Esophagus muscularis mucosa (tissue), 4 donors: ENCODE data around the gene STARD13.

Experiments
- EP300 ChIP-seq: sonication (generic); formaldehyde crosslinking; IDR thresholded peaks from one replicate; pipeline ENCODE4 v1.6.1; 2017; ENCODE audit warnings: antibody characterized with exemption
- POLR2A ChIP-seq: fragments of 450-650 bp; IDR thresholded peaks from one replicate; pipeline ENCODE4 v1.6.1; 2017; ENCODE audit warnings: antibody characterized with exemption, moderate library complexity, mild to moderate bottlenecking, low read depth
- POLR2AphosphoS5 ChIP-seq, 2 donors: sonication (generic); formaldehyde crosslinking; IDR thresholded peaks; one replicate each; pipeline ENCODE4 v1.6.1; 2017; ENCODE audit warnings: antibody characterized with exemption in 2 of 2
- TF ChIP-seq, protein P1 (sequence below), 3 experiments: fragments of 200-600 bp in 2 of 3; fragments of 450-650 bp in 1 of 3; sonication (generic) in 2 of 3; IDR thresholded peaks; one replicate each; pipeline ENCODE4 v1.5.1; 2017 to 2019; ENCODE audit warnings: antibody characterized with exemption in 3 of 3, mild to moderate bottlenecking in 2 of 3, moderate library complexity in 1 of 3

DNA sequence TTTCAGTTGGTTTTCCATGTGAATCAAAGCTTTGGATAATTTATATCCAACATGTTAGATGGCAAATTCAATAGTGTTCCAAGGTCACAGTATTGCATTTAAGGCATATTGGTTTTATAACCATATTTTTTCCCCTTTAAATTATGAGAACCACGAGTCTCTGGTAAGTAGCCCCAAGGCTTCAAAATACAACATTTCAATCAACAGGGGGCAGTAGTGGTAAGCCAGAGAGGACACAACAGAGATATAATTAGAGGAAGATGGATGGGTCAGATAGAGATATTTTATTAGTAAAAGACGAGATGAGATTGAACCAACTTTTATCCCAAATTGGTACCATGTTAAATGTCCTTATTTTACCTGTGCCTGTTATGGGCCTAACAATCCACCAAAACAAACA is 216.2 kb downstream of the STARD13 start:
- TF ChIP-seq POLR2AphosphoS5 (IDR thresholded peaks at IDR 0.05) (no peak), POLR2A (no peak), EP300 (no peak)
- TF ChIP-seq, protein P1, sequence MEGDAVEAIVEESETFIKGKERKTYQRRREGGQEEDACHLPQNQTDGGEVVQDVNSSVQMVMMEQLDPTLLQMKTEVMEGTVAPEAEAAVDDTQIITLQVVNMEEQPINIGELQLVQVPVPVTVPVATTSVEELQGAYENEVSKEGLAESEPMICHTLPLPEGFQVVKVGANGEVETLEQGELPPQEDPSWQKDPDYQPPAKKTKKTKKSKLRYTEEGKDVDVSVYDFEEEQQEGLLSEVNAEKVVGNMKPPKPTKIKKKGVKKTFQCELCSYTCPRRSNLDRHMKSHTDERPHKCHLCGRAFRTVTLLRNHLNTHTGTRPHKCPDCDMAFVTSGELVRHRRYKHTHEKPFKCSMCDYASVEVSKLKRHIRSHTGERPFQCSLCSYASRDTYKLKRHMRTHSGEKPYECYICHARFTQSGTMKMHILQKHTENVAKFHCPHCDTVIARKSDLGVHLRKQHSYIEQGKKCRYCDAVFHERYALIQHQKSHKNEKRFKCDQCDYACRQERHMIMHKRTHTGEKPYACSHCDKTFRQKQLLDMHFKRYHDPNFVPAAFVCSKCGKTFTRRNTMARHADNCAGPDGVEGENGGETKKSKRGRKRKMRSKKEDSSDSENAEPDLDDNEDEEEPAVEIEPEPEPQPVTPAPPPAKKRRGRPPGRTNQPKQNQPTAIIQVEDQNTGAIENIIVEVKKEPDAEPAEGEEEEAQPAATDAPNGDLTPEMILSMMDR (IDR thresholded peaks at IDR 0.05) = peak in 1 of 3 experiments; percentile 17
